Skeletal muscle tissue (tissue), 4 donors: ENCODE results near the gene AKAP13. TPM values are rescaled to one million over a fixed set of nuclear protein-coding genes. Genes with fewer than 3 reads are reported as not detected.

Experiments used
- H3K27ac ChIP-seq: one replicate; pipeline ENCODE4 v1.7.0; 2013; ENCODE audit warnings: mild to moderate bottlenecking, low read depth, low read length, inconsistent platforms
- H3K27me3 ChIP-seq, 3 donors: one replicate each; pipeline ENCODE4 v1.7.0; 2013; ENCODE audit warnings: low read length in 3 of 3; ENCODE audit not compliant: control insufficient read depth in 3 of 3, insufficient read depth in 3 of 3
- H3K36me3 ChIP-seq, 3 donors: one replicate each; pipeline ENCODE4 v1.7.0; 2013; ENCODE audit warnings: low read length in 3 of 3; ENCODE audit not compliant: control insufficient read depth in 3 of 3, insufficient read depth in 3 of 3
- H3K4me1 ChIP-seq, 3 donors: one replicate each; pipeline ENCODE4 v1.7.0; 2013; ENCODE audit warnings: low read length in 3 of 3, mild to moderate bottlenecking in 3 of 3; ENCODE audit not compliant: control insufficient read depth in 3 of 3, insufficient read depth in 3 of 3
- H3K4me3 ChIP-seq, 3 donors: one replicate each; pipeline ENCODE4 v1.7.0; 2013; ENCODE audit warnings: low read length in 3 of 3
- H3K9ac ChIP-seq, 3 donors: one replicate each; pipeline ENCODE4 v1.7.0; 2013; ENCODE audit warnings: low read length in 3 of 3, mild to moderate bottlenecking in 3 of 3, moderate library complexity in 2 of 3, low read depth in 1 of 3
- H3K9me3 ChIP-seq, 3 donors: one replicate each; pipeline ENCODE4 v1.7.0; 2013; ENCODE audit warnings: low read length in 3 of 3; ENCODE audit not compliant: control insufficient read depth in 3 of 3
- total RNA-seq: library from RNA; depleted of rRNA; stranded (reverse); fragments of >200 nt; gene quantifications from one replicate; pipeline ENCODE4 v1.2.3, GENCODE V29; 2014
- donor health status: Osteomylitis.

Gene AKAP13
- total RNA-seq, 1 donor from 2014 or later, result 129 TPM

- no peak overlapping the region for H3K9ac ChIP-seq
- H3K9me3 ChIP-seq, result no peaks in the 10 kb centered on the region
- H3K27ac ChIP-seq, result no peak overlapping the region
- H3K4me3 ChIP-seq, result no peak overlapping the region
- H3K27me3 ChIP-seq, result no peaks in the 10 kb centered on the region
- peaks cover 12 to 24% (median 23%) of the 10 kb centered on the region in 3 donors for H3K4me1 ChIP-seq
- no peaks in the 10 kb centered on the region for H3K36me3 ChIP-seq
These were observed 112.9 kb downstream of the AKAP13 start for GRCh38 chr15:85493260-85493659.

- peak overlapping the region; percentile 32 for H3K27ac ChIP-seq
- H3K36me3 ChIP-seq, result no peaks in the 10 kb centered on the region
- H3K9ac ChIP-seq, result no peak overlapping the region
- no peaks in the 10 kb centered on the region for H3K27me3 ChIP-seq
- no peaks in the 10 kb centered on the region for H3K9me3 ChIP-seq
- H3K4me1 ChIP-seq, result peaks cover 16 to 27% (median 25%) of the 10 kb centered on the region in 3 donors
- H3K4me3 ChIP-seq, result no peak overlapping the region
These were observed 113.8 kb downstream of the AKAP13 start for GRCh38 chr15:85494048-85494777.

GRCh38 chr15:85495096-85495495 lies 114.7 kb downstream of the AKAP13 start:
- Histone ChIP-seq H3K9me3 (no peaks in the 10 kb centered on the region), H3K9ac (no peak overlapping the region), H3K4me3 (no peak overlapping the region), H3K4me1 (peaks cover 24 to 35% (median 34%) of the 10 kb centered on the region in 3 donors), H3K27ac (no peak overlapping the region), H3K27me3 (no peaks in the 10 kb centered on the region), H3K36me3 (no peaks in the 10 kb centered on the region)

- H3K4me3 ChIP-seq, result no peak overlapping the region
- H3K4me1 ChIP-seq, result peaks cover 29 to 38% (median 36%) of the 10 kb centered on the region in 3 donors
- H3K27me3 ChIP-seq, result no peaks in the 10 kb centered on the region
- no peaks in the 10 kb centered on the region for H3K36me3 ChIP-seq
- no peaks in the 10 kb centered on the region for H3K9me3 ChIP-seq
- H3K9ac ChIP-seq, result no peak overlapping the region
- no peak overlapping the region for H3K27ac ChIP-seq
These were observed 115.1 kb downstream of the AKAP13 start for GRCh38 chr15:85495544-85495943.

GRCh38 chr15:85496151-85496550 lies 115.7 kb downstream of the AKAP13 start:
- no peaks in the 10 kb centered on the region for H3K9me3 ChIP-seq
- no peak overlapping the region for H3K27ac ChIP-seq
- no peak overlapping the region for H3K4me3 ChIP-seq
- H3K9ac ChIP-seq, result no peak overlapping the region
- no peaks in the 10 kb centered on the region for H3K27me3 ChIP-seq
- H3K4me1 ChIP-seq, result peaks cover 34 to 44% (median 42%) of the 10 kb centered on the region in 3 donors
- no peaks in the 10 kb centered on the region for H3K36me3 ChIP-seq

GRCh38 chr15:85496551-85497171 lies 116.3 kb downstream of the AKAP13 start:
- Histone ChIP-seq H3K4me3 (no peak overlapping the region), H3K9me3 (no peaks in the 10 kb centered on the region), H3K27me3 (no peaks in the 10 kb centered on the region), H3K27ac (no peak overlapping the region), H3K36me3 (no peaks in the 10 kb centered on the region), H3K4me1 (peaks cover 37 to 44% (median 44%) of the 10 kb centered on the region in 3 donors), H3K9ac (no peak overlapping the region)

- H3K4me1 ChIP-seq, result peaks cover 37 to 44% (median 44%) of the 10 kb centered on the region in 3 donors
- no peak overlapping the region for H3K4me3 ChIP-seq
- H3K9ac ChIP-seq, result no peak overlapping the region
- H3K36me3 ChIP-seq, result no peaks in the 10 kb centered on the region
- H3K27ac ChIP-seq, result no peak overlapping the region
- H3K9me3 ChIP-seq, result no peaks in the 10 kb centered on the region
- no peaks in the 10 kb centered on the region for H3K27me3 ChIP-seq
These were observed 116.8 kb downstream of the AKAP13 start for GRCh38 chr15:85497172-85497569.

- Histone ChIP-seq H3K27ac (no peak overlapping the region), H3K9me3 (no peaks in the 10 kb centered on the region), H3K4me3 (no peak overlapping the region), H3K9ac (no peak overlapping the region), H3K4me1 (peaks cover 37 to 44% (median 44%) of the 10 kb centered on the region in 3 donors), H3K36me3 (no peaks in the 10 kb centered on the region), H3K27me3 (no peaks in the 10 kb centered on the region)
These were observed 118.1 kb downstream of the AKAP13 start for GRCh38 chr15:85498471-85498870.

- Histone ChIP-seq H3K27me3 (no peaks in the 10 kb centered on the region), H3K36me3 (no peaks in the 10 kb centered on the region), H3K9me3 (no peaks in the 10 kb centered on the region), H3K4me1 (peaks cover 37 to 41% (median 38%) of the 10 kb centered on the region in 3 donors), H3K27ac (peak overlapping the region; percentile 46), H3K4me3 (peak overlapping the region in 1 of 3 donors; percentile 17), H3K9ac (no peak overlapping the region)
These were observed 119.0 kb downstream of the AKAP13 start for GRCh38 chr15:85499371-85499887.

GRCh38 chr15:85500060-85500708 lies 119.8 kb downstream of the AKAP13 start:
- Histone ChIP-seq H3K9me3 (no peaks in the 10 kb centered on the region), H3K27ac (peak overlapping the region; percentile 46), H3K36me3 (no peaks in the 10 kb centered on the region), H3K4me1 (peaks cover 34 to 40% (median 37%) of the 10 kb centered on the region in 3 donors), H3K9ac (no peak overlapping the region), H3K27me3 (no peaks in the 10 kb centered on the region), H3K4me3 (peak overlapping the region in 1 of 3 donors; percentile 1)
